PC-9 (cell line): Measurements from ENCODE around the gene SCN8A. TPM values are rescaled to one million over a fixed set of nuclear protein-coding genes. Genes with fewer than 3 reads are reported as not detected.
"Not testable (repeated sequence)": the region's sequence is repeated elsewhere in the genome, so short reads cannot be mapped to it uniquely, and the experiment has no call there.

ENCODE experiments used
- BruUV-seq: library from RNA; stranded (reverse); fragments of 400-500 nt; replicated peaks from 2 replicates; lab custom pipeline; 2021; lab: Mats Ljungman, UMichigan
- CTCF ChIA-PET: fragments of 300-600 bp; sonication (Branson Sonifier 250); formaldehyde crosslinking; loops from one replicate; lab custom pipeline; 2022; ENCODE audit warnings: antibody characterized with exemption; lab: Charles Lee
- POLR2A ChIA-PET: fragments of 300-600 bp; sonication (Branson Sonifier 250); formaldehyde crosslinking; loops from one replicate; lab custom pipeline; 2022; ENCODE audit warnings: antibody characterized with exemption; ENCODE audit not compliant: unreplicated experiment; lab: Charles Lee
- DNase-seq, 2 experiments: peaks; one replicate each; pipeline versions ENCODE4 v3.0.0 to v3.0.0-alpha.2; 2015 to 2022; ENCODE audit warnings: mixed read lengths in 1 of 2
- H2AFZ ChIP-seq: fragments of 200-600 bp; sonication (generic); 2 replicates; pipeline ENCODE4 v1.8.1; 2017; ENCODE audit warnings: antibody characterized with exemption
- H3F3A ChIP-seq: fragments of 200-600 bp; sonication (generic); 2 replicates; pipeline ENCODE4 v1.8.1; 2017; ENCODE audit warnings: antibody characterized with exemption, mild to moderate bottlenecking, low read depth; ENCODE audit not compliant: insufficient read depth
- H3K27ac ChIP-seq: fragments of 200-600 bp; sonication (generic); 2 replicates; pipeline ENCODE4 v1.6.1; 2016; ENCODE audit warnings: mixed run types
- H3K27me3 ChIP-seq: fragments of 200-600 bp; sonication (generic); 2 replicates; pipeline ENCODE4 v1.6.1; 2016; ENCODE audit warnings: low read depth, mixed run types; ENCODE audit not compliant: insufficient read depth
- H3K36me3 ChIP-seq: fragments of 200-600 bp; sonication (generic); 2 replicates; pipeline ENCODE4 v1.6.1; 2016; ENCODE audit warnings: low read depth, mixed run types
- H3K4me1 ChIP-seq: fragments of 200-600 bp; sonication (generic); replicated peaks from 2 replicates; pipeline ENCODE4 v1.6.1; 2016; ENCODE audit warnings: mixed run types; ENCODE audit not compliant: insufficient read depth
- H3K4me2 ChIP-seq: fragments of 200-600 bp; sonication (generic); 2 replicates; pipeline ENCODE4 v1.6.1; 2017; ENCODE audit warnings: mixed run types
- H3K4me3 ChIP-seq: fragments of 200-600 bp; sonication (generic); 2 replicates; pipeline ENCODE4 v1.6.1; 2016; ENCODE audit warnings: mixed run types
- H3K79me2 ChIP-seq: fragments of 200-600 bp; sonication (generic); 2 replicates; pipeline ENCODE4 v1.6.1; 2017; ENCODE audit warnings: low read depth, mixed run types
- H3K9me2 ChIP-seq: fragments of 200-600 bp; sonication (generic); 2 replicates; pipeline ENCODE4 v1.8.1; 2017; ENCODE audit warnings: mild to moderate bottlenecking; ENCODE audit not compliant: insufficient read depth
- H3K9me3 ChIP-seq: fragments of 200-600 bp; sonication (generic); 2 replicates; pipeline ENCODE4 v1.8.1; 2016; ENCODE audit warnings: low read depth; ENCODE audit not compliant: insufficient read depth
- H4K20me1 ChIP-seq: fragments of 200-600 bp; sonication (generic); 2 replicates; pipeline ENCODE4 v1.8.1; 2017; ENCODE audit not compliant: insufficient read depth
- CTCF ChIP-seq: fragments of 200-600 bp; sonication (generic); conservative IDR thresholded peaks from 2 replicates; pipeline ENCODE4 v1.6.1; 2017; ENCODE audit warnings: mixed run types, antibody characterized with exemption, mild to moderate bottlenecking, moderate library complexity
- EZH2 ChIP-seq: fragments of 200-600 bp; sonication (generic); IDR thresholded peaks from 2 replicates; pipeline ENCODE4 v1.8.0; 2017; ENCODE audit warnings: antibody characterized with exemption, low read depth
- intact Hi-C: fragments of 100-400 bp; cut with micrococcal nuclease; formaldehyde crosslinking; loops from one replicate; pipeline ENCODE4 v1.10.0; 2022; ENCODE audit not compliant: unreplicated experiment
- total RNA-seq: library from RNA; stranded (reverse); gene quantifications from 2 replicates; pipeline ENCODE4 v1.2.3, GENCODE V29; 2021

Gene SCN8A
- total RNA-seq, 1 experiment from 2014 or later = 0.17 TPM

- Histone ChIP-seq H3K27me3 (peaks cover 61% of the 10 kb centered on the region), H3K9me3 (no peaks in the 10 kb centered on the region), H3K36me3 (no peaks in the 10 kb centered on the region), H3K4me2 (no peak overlapping the region), H3K79me2 (no peaks in the 10 kb centered on the region), H3K4me3 (no peak overlapping the region), H4K20me1 (no peaks in the 10 kb centered on the region), H3K9me2 (no peaks in the 10 kb centered on the region), H3K27ac (no peak overlapping the region), H3F3A (no peaks in the 10 kb centered on the region), H2AFZ (no peak overlapping the region), H3K4me1 (no peaks in the 10 kb centered on the region)
- POLR2A ChIA-PET = no interaction called here
- intact Hi-C loops = no loop called here
- BruUV-seq = no TSS peak
- DNase-seq = peak in 1 of 2 experiments; percentile 32
- TF ChIP-seq EZH2 (no peak), CTCF (no peak)
- CTCF ChIA-PET = no interaction called here
Measured at GRCh38 chr12:51827925-51828818, 237.1 kb downstream of the SCN8A start.

GRCh38 chr12:51829011-51829481, 238.0 kb downstream of the SCN8A start:
- no peak overlapping the region for H3K4me2 ChIP-seq
- DNase-seq = no peak
- no peak overlapping the region for H3K4me3 ChIP-seq
- ChIA-PET POLR2A (no interaction called here), CTCF (no interaction called here)
- H3K27me3 ChIP-seq = peaks cover 66% of the 10 kb centered on the region
- no peaks in the 10 kb centered on the region for H3K9me2 ChIP-seq
- H3F3A ChIP-seq = no peaks in the 10 kb centered on the region
- no peaks in the 10 kb centered on the region for H3K79me2 ChIP-seq
- intact Hi-C loops = no loop called here
- H2AFZ ChIP-seq = no peak overlapping the region
- H3K36me3 ChIP-seq = no peaks in the 10 kb centered on the region
- H3K4me1 ChIP-seq = no peaks in the 10 kb centered on the region
- BruUV-seq = no TSS peak
- H3K9me3 ChIP-seq = no peaks in the 10 kb centered on the region
- no peaks in the 10 kb centered on the region for H4K20me1 ChIP-seq
- TF ChIP-seq EZH2 (no peak), CTCF (no peak)
- no peak overlapping the region for H3K27ac ChIP-seq

GRCh38 chr12:51829641-51830040, 238.6 kb downstream of the SCN8A start:
- BruUV-seq = no TSS peak
- peaks cover 72% of the 10 kb centered on the region for H3K27me3 ChIP-seq
- no peaks in the 10 kb centered on the region for H3K9me3 ChIP-seq
- no peaks in the 10 kb centered on the region for H3K4me1 ChIP-seq
- no peak overlapping the region for H3K4me2 ChIP-seq
- intact Hi-C loops = no loop called here
- H3K36me3 ChIP-seq = no peaks in the 10 kb centered on the region
- ChIA-PET POLR2A (no interaction called here), CTCF (no interaction called here)
- H2AFZ ChIP-seq = no peak overlapping the region
- no peaks in the 10 kb centered on the region for H4K20me1 ChIP-seq
- no peak overlapping the region for H3K4me3 ChIP-seq
- no peaks in the 10 kb centered on the region for H3F3A ChIP-seq
- TF ChIP-seq CTCF (no peak), EZH2 (no peak)
- no peaks in the 10 kb centered on the region for H3K9me2 ChIP-seq
- H3K79me2 ChIP-seq = no peaks in the 10 kb centered on the region
- no peak overlapping the region for H3K27ac ChIP-seq
- DNase-seq = no peak

GRCh38 chr12:51831817-51832216, 240.8 kb downstream of the SCN8A start:
- H3K9me2 ChIP-seq, H3K27ac ChIP-seq, H2AFZ ChIP-seq, H3K4me2 ChIP-seq, BruUV-seq, H3K36me3 ChIP-seq, H3K4me1 ChIP-seq, POLR2A ChIA-PET, H3K4me3 ChIP-seq, intact Hi-C loops, H3K79me2 ChIP-seq, H3K9me3 ChIP-seq, H4K20me1 ChIP-seq, DNase-seq, CTCF ChIA-PET, H3F3A ChIP-seq: not testable (repeated sequence)
- H3K27me3 ChIP-seq = peaks cover 94% of the 10 kb centered on the region
